GM18867 (cell line): ENCODE results near the gene C10orf90.

ENCODE experiments used
- ATAC-seq: cut with Tn5 transposase; IDR thresholded peaks from one replicate; pipeline ENCODE4 v1.9.1; 2021; ENCODE audit warnings: mild to moderate bottlenecking, moderate library complexity; ENCODE audit not compliant: unreplicated experiment

The C10orf90 gene

DNA sequence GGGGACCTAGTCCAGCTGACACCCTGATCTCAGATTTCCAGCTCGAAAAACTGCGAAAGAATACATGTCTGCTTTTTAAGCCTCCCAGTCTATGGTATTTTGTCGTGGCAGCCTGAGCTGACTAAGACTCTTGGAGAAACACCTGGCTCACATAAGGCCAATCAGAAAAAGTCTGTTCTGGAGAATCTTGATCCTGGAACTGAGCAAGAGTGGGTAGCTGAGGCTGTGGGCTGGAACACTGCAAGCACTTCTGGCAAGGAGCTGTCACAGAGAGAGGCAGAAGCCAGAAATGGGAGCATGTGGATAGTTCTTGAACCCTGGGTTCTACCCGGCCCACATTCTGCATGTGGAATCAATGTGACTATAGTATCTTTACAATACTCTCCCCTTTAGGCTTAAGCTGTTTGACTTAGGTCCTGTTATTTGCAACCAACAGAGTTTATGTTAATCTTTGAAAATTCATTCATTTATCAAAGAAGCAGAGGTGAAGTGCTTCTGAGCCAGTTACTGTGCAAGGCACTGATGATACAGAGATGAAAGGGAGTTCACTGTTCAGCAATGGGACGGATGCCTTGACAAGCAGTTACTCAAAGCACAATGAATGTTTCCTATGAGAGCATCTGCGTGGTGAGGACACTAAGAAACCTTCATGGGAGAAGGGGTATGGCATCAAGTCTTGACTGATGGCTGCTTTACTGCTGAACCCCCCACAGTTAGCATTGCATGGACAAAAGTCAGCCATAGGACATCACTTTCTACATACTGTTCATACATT lies 4.4 kb upstream of the C10orf90 start:
- no peak for ATAC-seq

DNA sequence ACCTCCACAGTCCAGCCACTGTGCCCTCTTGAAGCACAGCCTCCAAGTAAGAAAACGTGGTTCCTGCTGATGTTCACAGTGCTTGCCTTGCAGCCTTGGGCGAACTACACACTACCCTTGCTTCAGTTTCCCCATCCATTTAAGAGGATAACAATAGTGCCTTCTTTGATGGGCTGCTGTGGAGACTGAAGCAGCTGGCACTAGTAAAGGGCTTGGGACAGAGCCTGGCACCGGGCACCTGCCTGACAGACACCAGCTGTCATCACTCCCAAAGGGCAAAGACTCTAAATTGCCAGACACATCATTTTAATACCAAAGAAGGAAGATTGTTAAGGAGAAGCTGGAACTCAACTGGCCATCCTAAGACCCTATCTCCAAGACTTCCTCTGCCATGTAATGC lies 3.1 kb upstream of the C10orf90 start:
- ATAC-seq: no peak

DNA sequence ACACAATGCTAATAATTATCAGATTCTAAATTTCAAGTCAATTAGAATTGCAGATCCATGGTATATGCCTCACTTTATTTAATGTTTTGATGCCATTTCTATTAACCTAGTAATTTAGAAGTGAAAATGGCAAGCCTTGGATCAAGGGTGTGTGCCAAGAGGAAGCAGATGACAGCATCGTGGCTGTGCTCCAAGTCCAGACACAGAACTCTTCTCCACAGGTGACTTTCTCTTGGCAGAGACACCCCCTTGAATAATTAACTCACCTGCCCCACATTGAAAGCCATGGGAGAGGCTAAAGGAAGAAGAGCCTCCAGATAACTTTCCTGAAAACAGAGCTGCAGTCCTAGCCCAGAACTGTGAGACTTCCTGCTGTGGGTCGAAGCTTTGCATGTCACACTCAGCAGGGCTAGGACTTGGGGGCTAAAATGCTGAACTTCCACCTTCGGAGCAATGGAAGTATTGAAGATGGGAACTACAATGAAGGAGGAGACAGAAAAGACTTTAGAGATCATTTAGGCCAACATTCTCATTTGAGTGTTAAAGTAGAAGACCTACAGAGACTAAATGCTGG lies 996 bp upstream of the C10orf90 start:
- no peak for ATAC-seq

DNA sequence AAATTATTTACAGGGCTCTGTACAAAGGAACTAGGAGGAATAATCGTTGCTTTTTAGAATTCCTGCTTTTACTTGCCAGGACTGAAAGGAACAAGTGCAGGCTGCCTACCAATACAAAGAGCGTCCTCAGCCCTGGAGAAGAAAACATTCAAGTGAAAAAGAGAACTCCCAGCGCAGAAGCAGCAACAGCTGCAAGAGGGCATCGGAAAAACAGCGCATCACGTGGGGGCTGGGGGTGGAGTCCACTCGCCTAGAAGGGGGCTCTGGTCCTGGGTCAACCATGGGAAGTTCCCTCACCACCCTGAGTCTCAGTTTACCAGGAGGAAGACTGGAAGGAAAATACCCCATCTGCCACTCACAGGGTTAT lies 385 bp upstream of the C10orf90 start:
- ATAC-seq: no peak

DNA sequence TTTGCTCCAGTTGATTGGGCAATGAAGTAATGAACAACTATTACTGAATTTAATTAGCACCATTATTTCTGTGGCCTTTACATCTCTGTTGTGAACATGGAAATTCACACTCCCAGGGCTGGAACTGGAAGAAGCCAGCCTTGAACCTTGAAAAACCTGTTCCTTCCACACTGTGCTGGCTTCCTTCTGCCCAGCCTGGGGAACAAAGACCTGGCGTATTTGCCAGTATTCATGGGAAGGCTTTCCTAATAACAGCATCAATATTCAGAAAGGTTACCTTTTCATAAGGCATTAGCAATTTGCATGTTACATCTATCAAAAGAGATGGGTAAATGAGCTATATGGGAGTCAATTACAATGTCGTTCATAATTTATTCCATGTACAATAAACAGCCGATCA lies 1.3 kb downstream of the C10orf90 start:
- no peak for ATAC-seq

DNA sequence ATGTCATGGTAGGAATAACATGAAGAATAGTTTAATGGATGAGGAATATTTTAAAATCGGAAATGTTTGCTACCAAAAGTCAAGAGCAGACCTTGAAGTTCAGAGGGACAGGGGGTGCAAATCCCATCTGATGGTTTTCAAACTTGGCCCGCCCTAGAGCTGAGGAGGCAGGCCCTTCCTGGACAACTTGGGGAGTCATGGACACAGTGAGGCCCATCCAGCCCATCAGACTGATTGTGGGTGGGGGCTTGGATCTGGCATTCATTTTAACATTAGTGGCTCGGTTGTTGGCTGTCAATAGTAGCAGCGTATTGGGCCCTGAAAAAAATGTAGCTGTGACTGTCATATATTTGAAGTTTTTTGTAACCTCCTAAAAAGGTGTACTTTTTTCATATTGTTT lies 2.0 kb downstream of the C10orf90 start:
- no peak for ATAC-seq

DNA sequence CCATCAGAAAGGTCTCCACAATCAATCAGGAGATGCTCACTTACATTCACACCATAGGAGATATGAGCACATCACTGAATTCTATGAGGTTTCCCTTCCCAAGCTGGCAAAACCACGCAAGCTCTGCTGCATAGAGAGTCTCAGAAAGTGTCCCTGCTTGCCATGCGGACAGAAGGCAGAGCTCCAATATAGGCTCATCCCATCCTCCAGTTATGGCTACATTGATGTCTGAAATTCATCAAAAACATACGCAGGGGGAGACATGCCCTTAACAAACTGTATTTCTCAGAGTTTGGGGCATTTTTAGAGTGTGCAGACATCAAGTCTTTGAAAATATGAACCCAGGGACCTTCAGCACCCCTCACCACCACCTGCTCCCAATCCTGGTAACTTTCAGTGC lies 2.9 kb downstream of the C10orf90 start:
- ATAC-seq: no peak

DNA sequence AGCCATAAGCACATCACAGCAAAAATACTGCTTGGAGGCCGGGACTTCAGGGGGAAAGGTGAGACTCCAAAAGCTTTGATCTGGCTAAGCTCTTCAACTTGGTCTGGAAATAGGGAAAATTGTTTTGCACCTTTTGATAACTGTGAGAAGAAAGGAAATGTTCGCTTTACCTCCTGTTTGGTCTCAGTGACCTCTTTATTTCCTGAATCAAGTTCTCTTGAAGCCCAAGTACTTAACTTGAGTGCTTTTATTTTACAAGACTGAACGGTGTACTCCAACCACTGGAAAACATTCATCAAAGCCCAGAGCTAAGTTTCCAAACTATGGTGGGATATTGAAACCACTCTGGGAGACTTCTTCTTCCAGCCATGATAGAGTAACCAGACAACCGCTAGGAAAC lies 5.3 kb downstream of the C10orf90 start:
- ATAC-seq: no peak

DNA sequence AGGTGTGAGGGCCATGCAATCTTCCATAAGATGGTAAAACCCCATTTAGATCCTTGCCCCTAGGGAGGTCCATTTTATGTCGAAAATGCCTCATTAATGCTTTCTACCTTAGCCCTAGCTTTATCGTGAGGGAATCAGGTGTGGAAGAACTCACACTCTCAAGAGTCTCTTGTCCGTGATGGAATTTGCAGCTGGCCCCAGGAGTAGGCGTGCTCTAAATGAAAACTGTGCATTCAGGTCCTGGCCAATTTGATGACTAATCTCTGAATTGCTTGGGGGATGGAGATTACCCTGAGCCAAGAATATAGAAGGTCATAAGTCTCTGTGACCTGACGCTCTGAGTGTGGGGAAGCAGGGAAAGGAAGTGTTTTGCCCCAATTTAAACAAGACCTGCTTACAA lies 6.6 kb downstream of the C10orf90 start:
- ATAC-seq: no peak

DNA sequence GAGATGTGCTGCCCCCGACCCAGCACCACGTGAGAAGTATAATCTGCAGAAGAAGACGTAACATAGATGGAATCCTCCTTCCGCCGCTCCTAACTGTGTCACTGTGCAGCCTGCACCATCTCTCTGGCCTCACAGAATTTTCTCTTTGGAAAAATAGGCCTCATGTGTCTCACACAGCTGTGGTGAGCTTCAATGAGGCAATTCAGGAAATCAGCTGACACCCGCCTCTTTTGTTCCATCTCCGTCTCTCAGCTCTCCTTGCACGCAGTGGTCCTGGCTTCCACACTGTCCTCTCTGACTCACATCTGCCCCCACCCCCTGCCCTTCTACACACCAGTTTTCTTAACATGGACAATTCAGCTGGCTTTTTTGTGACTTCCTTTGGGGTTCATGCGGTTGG lies 7.2 kb downstream of the C10orf90 start:
- no peak for ATAC-seq

DNA sequence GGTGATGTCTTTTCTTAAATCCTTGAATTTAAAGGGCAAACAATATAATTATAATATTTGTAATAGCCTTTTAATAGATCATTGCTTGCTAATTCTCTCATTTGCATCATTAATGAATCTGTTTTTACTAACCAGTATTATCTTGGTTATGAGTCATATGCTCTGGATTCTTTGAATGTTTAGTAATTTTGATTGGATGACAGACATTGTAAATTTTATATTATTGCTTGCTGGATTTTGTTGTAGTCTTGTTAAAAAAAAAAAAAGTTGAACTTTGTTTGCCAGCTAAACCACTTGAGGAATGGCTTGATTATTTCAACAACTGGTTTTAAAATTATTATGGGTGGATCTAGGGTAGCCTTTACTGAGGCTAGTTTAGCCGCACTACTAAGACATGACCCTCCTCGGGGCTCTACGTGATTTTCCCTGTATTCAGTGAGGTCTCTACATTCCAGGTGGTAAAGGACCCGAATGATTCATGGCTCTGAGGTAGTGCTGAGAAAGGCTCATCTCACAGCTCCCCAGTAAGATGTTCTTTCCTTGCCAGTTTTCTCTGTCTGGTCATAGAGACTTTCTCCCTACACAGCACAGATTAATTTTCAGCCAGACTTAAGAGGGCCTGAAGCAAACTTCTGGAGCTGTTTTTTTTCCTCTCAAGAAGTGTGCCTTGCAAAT lies 8.5 kb downstream of the C10orf90 start:
- ATAC-seq: no peak

DNA sequence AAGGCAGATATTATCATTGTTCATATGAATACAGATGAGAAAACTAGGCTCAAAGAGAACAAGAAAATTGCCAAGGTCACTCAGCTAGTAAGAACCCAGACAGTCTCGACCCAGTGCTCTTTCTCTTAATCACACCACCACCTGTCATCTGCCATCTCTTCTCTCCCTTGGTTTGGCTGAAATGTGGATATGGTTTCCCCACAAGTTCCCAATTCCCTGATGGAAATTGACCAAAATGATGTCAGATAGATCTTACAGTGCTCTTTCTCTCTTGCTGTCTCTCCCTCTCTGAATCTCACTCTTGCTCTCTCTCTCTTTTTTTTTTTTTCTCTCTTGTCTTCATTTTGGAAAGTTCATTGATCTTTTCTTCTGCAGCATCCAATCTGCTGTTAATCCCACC lies 9.1 kb downstream of the C10orf90 start:
- ATAC-seq: no peak

DNA sequence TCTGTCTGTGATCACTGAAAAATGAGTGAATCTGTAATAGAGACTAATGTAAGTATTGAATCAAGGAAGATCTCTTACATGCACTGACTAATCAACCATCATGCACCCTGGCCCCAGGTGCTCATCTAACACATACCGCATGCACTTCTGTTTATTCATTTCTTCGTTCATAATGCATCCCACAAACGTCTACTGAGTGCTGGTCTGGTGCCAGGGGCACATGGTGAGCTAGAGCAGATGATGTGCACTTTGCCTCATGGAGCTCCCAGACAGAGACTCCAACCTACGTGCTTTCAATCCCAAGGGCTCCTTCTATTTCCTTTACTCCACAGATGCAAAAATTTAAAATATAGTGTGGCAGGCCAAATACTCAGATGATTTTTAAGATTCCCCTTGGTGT lies 10.7 kb downstream of the C10orf90 start:
- ATAC-seq: no peak

DNA sequence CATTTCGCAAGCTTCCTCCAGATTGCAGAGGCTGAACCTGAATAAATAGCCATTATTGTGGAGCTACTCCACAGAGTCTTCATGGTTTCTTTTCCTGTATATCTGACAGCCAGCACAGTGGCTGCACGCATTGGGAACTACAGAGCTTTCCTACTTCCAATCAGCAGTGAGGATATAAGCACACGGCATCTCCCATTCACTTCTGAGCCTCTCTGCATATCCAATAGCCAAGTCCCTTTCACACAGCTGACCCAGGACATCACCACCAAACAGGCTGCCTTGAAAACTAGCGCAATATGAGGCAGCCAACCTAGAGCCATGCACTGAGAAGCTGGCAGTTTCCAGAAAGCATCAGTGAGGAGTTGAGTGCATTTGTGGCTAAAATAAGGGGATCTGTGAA lies 11.6 kb downstream of the C10orf90 start:
- ATAC-seq: no peak

DNA sequence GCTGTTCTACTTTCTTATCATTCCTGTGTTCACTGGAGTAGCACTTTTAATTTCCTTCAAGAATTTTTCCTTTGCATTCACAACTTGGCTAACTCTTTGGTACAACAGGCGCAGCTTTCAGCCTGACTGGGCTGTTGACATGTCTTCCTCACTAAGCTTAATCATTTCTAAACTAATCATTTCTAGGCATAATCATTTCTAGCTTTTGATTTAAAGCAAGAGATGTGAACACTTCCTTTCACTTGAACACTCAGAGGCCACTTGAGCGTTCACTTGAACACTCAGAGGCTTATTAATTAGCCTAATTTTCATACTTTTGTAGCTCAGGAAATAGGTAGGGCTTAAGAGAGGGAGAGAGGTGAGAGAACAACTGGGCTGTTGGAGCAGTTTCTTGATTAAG lies 15.9 kb downstream of the C10orf90 start:
- ATAC-seq: no peak

DNA sequence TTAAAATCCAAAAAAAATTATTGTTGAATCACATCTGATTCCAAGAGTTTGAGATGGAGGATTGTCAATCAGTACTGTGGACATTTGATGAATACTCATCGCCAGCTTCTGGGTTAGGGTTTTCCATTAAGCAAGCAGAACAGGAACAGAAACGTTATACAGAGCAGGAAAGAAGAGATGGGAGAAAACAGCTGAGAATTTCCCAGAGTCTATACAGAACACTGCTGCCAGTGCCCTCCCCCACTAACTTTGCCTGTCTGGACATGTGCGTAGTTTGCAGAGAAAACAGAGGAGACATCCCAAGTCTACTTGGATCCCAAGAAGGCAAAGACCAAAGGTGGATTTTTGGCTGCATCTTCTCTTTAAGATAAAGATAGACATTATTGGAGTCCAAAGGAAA lies 19.0 kb downstream of the C10orf90 start:
- ATAC-seq: no peak

DNA sequence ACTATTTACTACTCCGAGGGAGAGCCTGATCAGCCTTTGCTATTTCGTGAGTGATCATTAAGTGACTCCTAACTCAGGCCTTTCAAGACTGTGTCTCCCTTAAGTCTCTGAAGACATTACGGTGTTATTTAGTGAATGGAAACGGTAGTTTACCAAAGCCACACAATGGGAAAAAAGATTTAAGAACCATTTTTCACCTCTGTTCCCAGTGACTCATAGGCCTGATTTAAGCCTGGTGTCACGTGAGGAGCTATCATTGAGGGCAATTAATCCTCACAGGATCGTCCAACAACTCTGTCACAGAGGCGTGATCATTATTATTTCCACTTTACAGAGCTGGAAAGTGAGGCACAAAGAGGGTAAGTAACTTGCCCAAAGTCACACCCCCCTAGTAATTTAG lies 20.3 kb downstream of the C10orf90 start:
- no peak for ATAC-seq

DNA sequence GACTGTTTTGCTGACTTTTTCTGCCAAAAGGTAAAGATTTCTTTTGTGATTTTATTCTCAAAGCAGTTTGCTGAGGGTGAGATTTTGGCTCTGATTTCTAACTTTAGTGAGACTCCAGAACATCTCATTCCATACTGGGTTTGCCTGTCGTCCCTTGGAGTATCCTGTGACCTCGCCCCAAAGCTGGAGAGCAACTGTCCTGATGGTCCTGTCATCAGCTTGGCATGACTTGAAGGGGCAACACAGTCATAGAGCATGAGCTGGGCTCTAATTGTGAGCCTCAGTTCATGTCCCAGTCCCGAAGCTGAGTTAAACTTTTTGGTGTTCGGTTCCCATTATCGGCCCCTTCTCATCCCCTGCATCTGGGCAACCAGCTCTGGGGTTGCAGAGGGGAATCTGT lies 23.4 kb downstream of the C10orf90 start:
- no peak for ATAC-seq

DNA sequence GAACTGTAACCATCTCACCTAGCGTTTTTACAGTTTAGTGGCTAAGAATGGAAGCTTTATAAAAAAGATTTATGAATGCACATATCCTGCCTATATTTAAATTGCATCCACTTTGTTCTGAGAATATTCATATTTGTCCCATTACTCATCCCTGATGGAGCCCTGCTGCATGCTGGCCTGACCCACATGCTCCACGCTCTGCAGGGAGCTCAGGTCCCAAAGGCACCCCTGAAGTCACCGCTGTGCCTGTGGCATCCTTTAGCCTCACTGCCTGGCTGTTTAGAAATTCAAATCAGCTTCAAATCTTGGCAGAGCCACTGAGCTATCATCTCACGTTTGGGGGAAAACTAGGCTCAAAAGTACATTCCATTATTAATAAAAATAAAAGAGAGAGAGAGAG lies 24.4 kb downstream of the C10orf90 start:
- no peak for ATAC-seq

DNA sequence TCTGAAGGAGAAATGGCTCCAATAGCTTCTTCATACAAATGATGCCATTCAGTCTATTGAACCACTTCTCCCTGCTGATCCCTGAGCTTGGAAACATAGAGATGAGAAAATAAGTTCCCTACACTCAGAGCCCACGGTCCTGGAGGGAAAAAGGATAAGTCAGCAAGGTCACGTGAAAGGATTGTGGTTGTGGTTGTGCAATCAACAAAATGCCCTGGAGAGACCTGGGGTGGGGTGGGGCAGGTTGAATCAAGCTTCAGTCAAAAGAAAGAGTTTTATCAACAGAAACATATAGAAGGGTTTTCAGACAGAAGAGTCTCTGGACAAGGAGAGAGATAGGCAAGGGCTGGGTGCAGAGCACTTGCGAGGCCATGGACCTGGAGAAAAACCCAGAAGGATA lies 30.1 kb downstream of the C10orf90 start:
- no peak for ATAC-seq

DNA sequence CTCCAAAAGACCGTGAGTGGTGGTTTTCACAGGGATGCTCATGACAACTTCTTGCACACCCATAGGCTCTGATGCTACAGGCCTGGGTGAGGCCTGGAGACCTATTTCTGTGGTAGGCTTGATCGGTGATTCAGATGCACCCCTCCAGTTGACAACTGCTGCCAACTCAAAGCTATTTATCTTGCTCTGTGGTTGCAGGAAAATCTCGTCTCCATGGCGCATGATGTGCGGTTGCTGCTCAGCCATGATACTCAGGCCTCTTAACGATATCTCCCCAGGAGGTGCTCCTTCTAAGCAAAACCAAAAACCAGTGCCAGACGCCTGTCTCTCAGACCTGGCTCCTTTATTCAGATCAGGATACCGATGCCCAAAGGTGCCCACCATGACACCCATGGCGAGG lies 31.4 kb downstream of the C10orf90 start:
- no peak for ATAC-seq

DNA sequence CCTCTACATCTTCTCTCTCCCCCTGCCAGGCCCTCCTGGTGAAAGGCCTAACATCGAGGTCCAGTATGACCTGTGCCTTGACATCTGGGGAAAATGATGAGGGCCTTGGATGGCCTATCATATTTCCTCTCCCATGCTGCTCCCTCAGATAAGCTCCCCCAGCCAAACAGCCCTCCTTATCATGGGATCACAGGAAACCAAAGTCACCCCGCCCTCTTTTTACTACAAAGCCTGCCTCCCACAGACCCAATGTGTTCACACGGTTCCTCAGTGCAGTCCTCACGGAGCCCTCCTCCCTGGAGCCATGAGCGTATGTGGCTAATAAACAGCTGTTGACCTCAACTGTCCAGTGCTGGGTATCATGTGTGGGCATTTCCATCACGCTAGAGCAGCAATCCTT lies 32.0 kb downstream of the C10orf90 start:
- no peak for ATAC-seq

DNA sequence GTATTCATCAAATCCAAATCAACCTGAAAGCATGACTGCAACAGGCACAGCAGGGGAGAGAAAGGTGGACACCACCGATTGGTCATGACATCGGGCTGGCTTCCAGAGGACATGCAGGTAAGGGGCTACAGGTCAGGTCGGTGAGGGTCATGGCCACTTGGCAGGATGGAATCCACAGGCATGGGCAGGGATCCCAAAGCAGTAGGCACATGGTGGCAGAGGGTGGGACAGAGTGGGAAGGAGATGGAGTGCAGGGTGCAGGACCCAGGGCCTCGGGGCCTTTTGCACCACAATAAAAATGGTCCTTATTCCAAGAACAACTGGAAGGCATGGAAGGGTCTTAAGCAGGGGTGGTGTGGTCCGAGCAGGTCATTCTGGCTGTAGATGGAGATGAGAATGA lies 33.0 kb downstream of the C10orf90 start:
- no peak for ATAC-seq
